Measurements from ENCODE around the gene INPP5D.
"Not testable (repeated sequence)": the region's sequence is repeated elsewhere in the genome, so short reads cannot be mapped to it uniquely, and the experiment has no call there.

Gene INPP5D

DNA sequence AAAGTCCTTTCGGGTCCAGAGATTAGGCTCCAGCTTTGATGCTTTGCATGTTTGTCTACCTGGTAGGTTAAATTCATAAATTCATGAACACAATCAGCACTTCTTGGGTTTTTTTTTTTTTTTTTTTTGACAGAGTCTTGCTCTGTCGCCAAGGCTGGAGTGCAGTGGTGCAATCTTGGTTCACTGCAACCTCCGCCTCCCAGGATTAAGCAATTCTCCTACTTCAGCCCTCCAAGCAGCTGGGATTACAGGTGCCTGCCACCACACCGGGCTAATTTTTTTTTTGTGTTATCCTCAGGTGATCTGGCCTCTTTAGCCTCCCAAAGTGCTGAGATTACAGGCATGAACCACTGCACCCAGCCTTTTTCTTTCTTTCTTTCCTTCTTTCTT is 5.1 kb downstream of the INPP5D start:
- H3K27ac ChIP-seq (ENCODE audit: low read depth, low read length); H3K4me3 ChIP-seq (ENCODE audit: low read length); H3K27me3 ChIP-seq (ENCODE audit: insufficient read depth, low read length); H3K36me3 ChIP-seq (ENCODE audit: insufficient read depth, low read length); H3K9ac ChIP-seq (ENCODE audit: low read depth, low read length); H3K9me3 ChIP-seq (ENCODE audit: insufficient read depth, low read depth, low read length); H3K4me1 ChIP-seq (ENCODE audit: insufficient read depth, low read length): not testable (repeated sequence)
- 95% methylated on average over 4 of the region's 4 CpGs for WGBS

GRCh38 chr2:233065954-233066470 is 5.9 kb downstream of the INPP5D start:
- WGBS, result 94% methylated on average over 9 of the region's 9 CpGs
- Histone ChIP-seq H3K4me3 (ENCODE audit: low read length) (no peak overlapping the region), H3K9ac (ENCODE audit: low read depth, low read length) (no peak overlapping the region), H3K27me3 (ENCODE audit: insufficient read depth, low read length) (no peaks in the 10 kb centered on the region), H3K9me3 (ENCODE audit: insufficient read depth, low read depth, low read length) (no peaks in the 10 kb centered on the region), H3K27ac (ENCODE audit: low read depth, low read length) (no peak overlapping the region), H3K36me3 (ENCODE audit: insufficient read depth, low read length) (no peaks in the 10 kb centered on the region), H3K4me1 (ENCODE audit: insufficient read depth, low read length) (no peaks in the 10 kb centered on the region)

DNA sequence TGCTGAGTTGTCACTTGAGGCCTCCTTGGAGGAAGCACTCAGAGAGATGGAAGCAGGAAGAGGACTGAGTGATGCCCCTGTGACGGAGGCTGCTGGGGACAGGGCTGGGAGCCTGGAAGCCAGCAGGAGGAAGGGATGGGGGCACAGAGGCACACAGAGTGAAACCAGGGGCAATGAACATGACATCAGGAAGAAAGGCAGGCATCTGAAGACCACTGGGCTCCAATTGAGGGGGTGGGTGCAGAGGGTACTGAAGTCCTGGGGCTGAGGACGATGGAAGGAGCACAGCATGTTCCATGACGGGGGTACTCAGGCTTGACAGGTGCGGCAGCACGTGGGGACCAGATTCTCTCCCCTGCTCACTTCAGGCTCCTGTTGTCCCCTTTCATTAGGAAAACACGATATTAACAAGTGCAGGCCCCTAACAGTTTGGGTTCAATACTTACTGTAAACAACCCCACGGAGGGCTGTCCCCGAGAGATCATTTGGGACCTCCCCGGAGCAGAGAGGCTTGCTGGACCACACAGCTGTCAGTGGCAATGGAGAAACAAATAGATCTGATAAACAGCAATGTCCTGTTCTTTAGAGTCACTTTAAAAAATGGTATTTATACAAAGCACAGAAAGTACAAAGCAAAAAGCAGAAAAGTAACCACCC is 8.7 kb downstream of the INPP5D start:
- H3K27ac ChIP-seq (ENCODE audit: low read depth, low read length), result no peak overlapping the region
- H3K27me3 ChIP-seq (ENCODE audit: insufficient read depth, low read length), result no peaks in the 10 kb centered on the region
- 0 out of 2 replicates have a peak, but pooled peaks cover 4% of the 10 kb centered on the region for H3K9me3 ChIP-seq (ENCODE audit: insufficient read depth, low read depth, low read length)
- 0 out of 2 replicates have a peak, but pooled peaks cover 5% of the 10 kb centered on the region for H3K4me1 ChIP-seq (ENCODE audit: insufficient read depth, low read length)
- 88% methylated on average over 9 of the region's 9 CpGs for WGBS
- no peak overlapping the region for H3K9ac ChIP-seq (ENCODE audit: low read depth, low read length)
- no peaks in the 10 kb centered on the region for H3K36me3 ChIP-seq (ENCODE audit: insufficient read depth, low read length)
- no peak overlapping the region for H3K4me3 ChIP-seq (ENCODE audit: low read length)

GRCh38 chr2:233072838-233073237 is 12.7 kb downstream of the INPP5D start:
- Histone ChIP-seq H3K4me1 (ENCODE audit: insufficient read depth, low read length) (peaks cover 17% of the 10 kb centered on the region), H3K36me3 (ENCODE audit: insufficient read depth, low read length) (no peaks in the 10 kb centered on the region), H3K9me3 (ENCODE audit: insufficient read depth, low read depth, low read length) (0 out of 2 replicates have a peak, but pooled peaks cover 4% of the 10 kb centered on the region), H3K4me3 (ENCODE audit: low read length) (no peak overlapping the region), H3K27me3 (ENCODE audit: insufficient read depth, low read length) (no peaks in the 10 kb centered on the region), H3K27ac (ENCODE audit: low read depth, low read length) (no peak overlapping the region), H3K9ac (ENCODE audit: low read depth, low read length) (no peak overlapping the region)
- 88% methylated on average over 4 of the region's 4 CpGs for WGBS

DNA sequence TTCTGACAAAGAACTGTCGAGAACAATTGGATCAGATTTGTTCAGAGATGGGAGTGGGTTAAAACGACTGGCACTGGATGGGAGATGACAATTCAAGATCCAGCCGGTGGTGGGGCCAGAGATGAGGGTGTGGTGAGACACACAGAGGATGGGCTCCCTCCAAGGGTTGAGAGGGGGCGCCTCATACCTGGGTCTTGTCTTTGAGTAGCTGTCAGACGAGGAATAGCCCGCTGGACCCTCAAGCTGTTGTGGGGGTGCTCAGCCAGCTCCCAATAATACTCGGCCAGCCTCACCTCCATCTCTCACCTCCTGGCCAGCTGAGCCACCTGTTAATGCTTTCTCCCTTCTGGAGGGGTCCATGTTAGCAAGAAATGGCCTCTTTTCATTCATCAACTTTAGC is 14.0 kb downstream of the INPP5D start:
- peaks cover 17% of the 10 kb centered on the region for H3K4me1 ChIP-seq (ENCODE audit: insufficient read depth, low read length)
- H3K27ac ChIP-seq (ENCODE audit: low read depth, low read length), result no peak overlapping the region
- H3K36me3 ChIP-seq (ENCODE audit: insufficient read depth, low read length), result no peaks in the 10 kb centered on the region
- H3K4me3 ChIP-seq (ENCODE audit: low read length), result no peak overlapping the region
- no peak overlapping the region for H3K9ac ChIP-seq (ENCODE audit: low read depth, low read length)
- H3K9me3 ChIP-seq (ENCODE audit: insufficient read depth, low read depth, low read length), result 0 out of 2 replicates have a peak, but pooled peaks cover 4% of the 10 kb centered on the region
- WGBS, result 84% methylated on average over 7 of the region's 7 CpGs
- H3K27me3 ChIP-seq (ENCODE audit: insufficient read depth, low read length), result no peaks in the 10 kb centered on the region

DNA sequence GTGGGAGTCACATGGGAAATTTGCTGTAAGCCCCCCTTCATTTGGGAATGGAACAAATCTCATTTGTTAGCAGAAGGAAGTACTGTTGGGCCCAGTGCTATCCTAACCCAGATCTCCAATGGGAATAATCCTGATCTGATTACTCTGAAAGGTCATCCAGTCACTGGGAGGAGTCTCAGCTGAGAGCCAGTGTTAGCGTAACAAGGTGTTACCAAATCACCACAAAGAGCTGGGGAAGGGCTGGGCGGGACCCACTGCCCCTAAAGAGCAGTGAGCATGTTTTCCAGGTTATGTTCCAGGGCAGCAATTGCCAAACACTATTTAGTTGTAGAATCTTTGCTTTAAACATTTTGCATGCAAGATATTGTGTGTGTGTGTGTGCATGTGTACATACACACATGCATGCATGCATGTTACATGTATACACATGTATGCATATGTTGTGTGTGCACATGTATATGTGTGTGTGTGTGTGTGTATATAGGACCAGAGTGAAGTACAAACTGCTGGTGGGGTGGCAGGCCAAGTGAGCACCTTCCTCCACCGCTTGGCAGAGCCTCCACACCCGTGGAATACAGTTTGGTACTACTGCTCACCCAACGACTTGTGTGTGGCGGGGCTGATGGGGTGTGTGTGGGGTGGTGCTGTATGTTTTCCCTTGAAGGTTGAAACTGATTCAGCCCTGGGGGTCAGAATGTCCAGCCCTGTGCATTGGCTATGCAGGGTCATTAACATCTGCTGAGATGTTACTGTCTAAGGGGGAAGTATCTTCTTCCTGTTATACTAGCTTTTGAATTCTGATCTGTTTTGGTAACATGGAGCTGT is 15.2 kb downstream of the INPP5D start:
- Histone ChIP-seq H3K36me3 (ENCODE audit: insufficient read depth, low read length) (no peaks in the 10 kb centered on the region), H3K9ac (ENCODE audit: low read depth, low read length) (no peak overlapping the region), H3K27me3 (ENCODE audit: insufficient read depth, low read length) (no peaks in the 10 kb centered on the region), H3K4me3 (ENCODE audit: low read length) (no peak overlapping the region), H3K4me1 (ENCODE audit: insufficient read depth, low read length) (peaks cover 17% of the 10 kb centered on the region), H3K9me3 (ENCODE audit: insufficient read depth, low read depth, low read length) (0 out of 2 replicates have a peak, but pooled peaks cover 4% of the 10 kb centered on the region), H3K27ac (ENCODE audit: low read depth, low read length) (no peak overlapping the region)
- 84% methylated on average over 6 of the region's 6 CpGs for WGBS

GRCh38 chr2:233075966-233076339 is 15.8 kb downstream of the INPP5D start:
- H3K36me3 ChIP-seq (ENCODE audit: insufficient read depth, low read length), result no peaks in the 10 kb centered on the region
- H3K27ac ChIP-seq (ENCODE audit: low read depth, low read length), result no peak overlapping the region
- H3K4me1 ChIP-seq (ENCODE audit: insufficient read depth, low read length), result peaks cover 17% of the 10 kb centered on the region
- no peaks in the 10 kb centered on the region for H3K27me3 ChIP-seq (ENCODE audit: insufficient read depth, low read length)
- 0 out of 2 replicates have a peak, but pooled peaks cover 4% of the 10 kb centered on the region for H3K9me3 ChIP-seq (ENCODE audit: insufficient read depth, low read depth, low read length)
- 46% methylated on average over 2 of the region's 2 CpGs for WGBS
- H3K9ac ChIP-seq (ENCODE audit: low read depth, low read length), result no peak overlapping the region
- no peak overlapping the region for H3K4me3 ChIP-seq (ENCODE audit: low read length)

GRCh38 chr2:233076749-233077148 is 16.6 kb downstream of the INPP5D start:
- Histone ChIP-seq H3K4me1 (ENCODE audit: insufficient read depth, low read length) (peaks cover 17% of the 10 kb centered on the region), H3K9me3 (ENCODE audit: insufficient read depth, low read depth, low read length) (0 out of 2 replicates have a peak, but pooled peaks cover under 1% of the 10 kb centered on the region), H3K27ac (ENCODE audit: low read depth, low read length) (no peak overlapping the region), H3K36me3 (ENCODE audit: insufficient read depth, low read length) (no peaks in the 10 kb centered on the region), H3K9ac (ENCODE audit: low read depth, low read length) (no peak overlapping the region), H3K4me3 (ENCODE audit: low read length) (no peak overlapping the region), H3K27me3 (ENCODE audit: insufficient read depth, low read length) (no peaks in the 10 kb centered on the region)
- WGBS, result 89% methylated on average over 3 of the region's 3 CpGs

- no peak overlapping the region for H3K4me3 ChIP-seq (ENCODE audit: low read length)
- no peaks in the 10 kb centered on the region for H3K27me3 ChIP-seq (ENCODE audit: insufficient read depth, low read length)
- H3K4me1 ChIP-seq (ENCODE audit: insufficient read depth, low read length), result peaks cover 13% of the 10 kb centered on the region
- H3K27ac ChIP-seq (ENCODE audit: low read depth, low read length), result no peak overlapping the region
- no peaks in the 10 kb centered on the region for H3K9me3 ChIP-seq (ENCODE audit: insufficient read depth, low read depth, low read length)
- WGBS, result 90% methylated on average over 10 of the region's 10 CpGs
- no peaks in the 10 kb centered on the region for H3K36me3 ChIP-seq (ENCODE audit: insufficient read depth, low read length)
- no peak overlapping the region for H3K9ac ChIP-seq (ENCODE audit: low read depth, low read length)
Measured at GRCh38 chr2:233079473-233079877, 19.3 kb downstream of the INPP5D start.

DNA sequence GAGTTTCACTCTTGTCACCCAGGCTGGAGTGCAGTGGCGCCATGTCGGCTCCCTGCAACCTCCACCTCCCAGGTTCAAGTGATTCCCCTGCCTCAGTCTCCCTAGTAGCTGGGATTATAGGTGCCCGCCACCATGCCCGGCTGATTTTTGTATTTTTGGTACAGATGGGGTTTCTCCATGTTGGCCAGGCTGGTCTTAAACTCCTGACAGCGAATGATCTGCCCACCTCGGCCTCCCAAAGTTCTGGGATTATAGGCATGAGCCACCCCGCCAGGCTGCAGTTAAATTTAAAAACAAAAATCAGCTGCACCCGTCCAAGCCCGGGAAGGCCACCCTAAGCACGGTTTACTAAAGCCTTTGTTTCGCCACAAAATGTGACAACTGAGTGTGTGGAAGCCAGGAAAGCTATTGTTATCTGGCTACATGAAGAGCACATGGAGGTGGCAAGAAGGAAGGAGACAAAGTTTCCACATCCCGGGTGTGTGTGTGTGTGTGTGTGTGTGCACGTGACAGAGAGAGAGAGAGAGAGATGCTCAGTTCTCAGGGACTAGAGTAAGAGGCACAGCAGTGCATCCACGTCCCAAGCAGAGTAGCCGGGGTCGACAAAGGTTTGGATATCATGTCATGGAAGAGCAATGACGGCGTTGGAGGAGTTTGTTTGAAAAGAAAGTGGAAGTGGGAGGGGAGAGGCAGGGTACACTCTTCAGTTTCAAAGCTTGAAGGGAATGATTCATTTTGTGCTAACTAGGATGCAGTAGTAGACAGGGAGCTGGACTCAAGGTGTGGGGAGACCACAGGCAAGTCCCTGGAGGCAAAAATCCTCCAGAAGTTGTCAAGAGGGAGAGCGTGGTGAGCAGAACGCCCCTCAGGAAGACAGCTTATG is 20.1 kb downstream of the INPP5D start:
- Histone ChIP-seq H3K4me1 (ENCODE audit: insufficient read depth, low read length) (peaks cover 12% of the 10 kb centered on the region), H3K36me3 (ENCODE audit: insufficient read depth, low read length) (no peaks in the 10 kb centered on the region), H3K4me3 (ENCODE audit: low read length) (no peak overlapping the region), H3K9ac (ENCODE audit: low read depth, low read length) (no peak overlapping the region), H3K27me3 (ENCODE audit: insufficient read depth, low read length) (no peaks in the 10 kb centered on the region), H3K9me3 (ENCODE audit: insufficient read depth, low read depth, low read length) (no peaks in the 10 kb centered on the region), H3K27ac (ENCODE audit: low read depth, low read length) (no peak overlapping the region)
- WGBS, result 93% methylated on average over 20 of the region's 20 CpGs

All from HUES64 (cell line).